Transverse colon (tissue), 4 donors: Measurements from ENCODE around the gene MBTD1.
A peak's percentile ranks its signal among the peaks of the same experiment; 100 is the strongest.

Experiments used
- CTCF ChIP-seq, 5 experiments: fragments of 200-600 bp in 3 of 5; fragments of 450-650 bp in 2 of 5; sonication (generic) in 3 of 5; IDR thresholded peaks; 1 replicate in 2 of 5; 2 replicates in 3 of 5; pipeline ENCODE4 v1.5.1; 2016 to 2017; ENCODE audit warnings: antibody characterized with exemption in 5 of 5, inconsistent platforms in 3 of 5, mild to moderate bottlenecking in 2 of 5, moderate library complexity in 1 of 5
- EP300 ChIP-seq: sonication (generic); formaldehyde crosslinking; IDR thresholded peaks from one replicate; pipeline ENCODE4 v1.6.1; 2017; ENCODE audit warnings: antibody characterized with exemption, low read depth
- POLR2A ChIP-seq: fragments of 450-650 bp; IDR thresholded peaks from one replicate; pipeline ENCODE4 v1.6.1; 2016; ENCODE audit warnings: antibody characterized with exemption, mild to moderate bottlenecking, moderate library complexity
- POLR2AphosphoS5 ChIP-seq, 3 donors: sonication (generic); formaldehyde crosslinking; IDR thresholded peaks; one replicate each; pipeline ENCODE4 v1.6.1; 2016; ENCODE audit warnings: antibody characterized with exemption in 3 of 3

GRCh38 chr17:51166198-51166986 lies 93.5 kb downstream of the MBTD1 start, which contains the start of gene NME2:
- TF ChIP-seq CTCF (IDR thresholded peaks at IDR 0.05) (no peak), POLR2A (peak; percentile 5), EP300 (no peak), POLR2AphosphoS5 (IDR thresholded peaks at IDR 0.05) (peak; percentile 68 to 92 (median 91))
